Measurements from ENCODE around the gene TBCD. TPM values are rescaled to one million over a fixed set of nuclear protein-coding genes. Genes with fewer than 3 reads are reported as not detected.
A peak's percentile ranks its signal among the peaks of the same experiment; 100 is the strongest.

Gene TBCD
- 39.5 and 80.3 TPM in 2 replicates for total RNA-seq (ENCODE audit: low replicate concordance)

- no peak for TF ChIP-seq CTCF (IDR thresholded peaks at IDR 0.05; ENCODE audit: insufficient read depth, low read length)
- peak within 1 kb of the TSS; percentile 89 for H3K4me3 ChIP-seq (ENCODE audit: low read depth, low read length)
- DNase-seq (ENCODE audit: low read depth): peak; percentile 91
Observed at GRCh38 chr17:82751571-82752370, at the start of gene TBCD. TSS of gene TBCD (plus strand) at chr17:82752065. CDS start at chr17:82752194, 129 bp downstream.

GRCh38 chr17:82702231-82702927 is 49.5 kb upstream of the TBCD start:
- H3K4me3 ChIP-seq (ENCODE audit: low read depth, low read length): no peak overlapping the region
- no peak for DNase-seq (ENCODE audit: low read depth)
- TF ChIP-seq CTCF (IDR thresholded peaks at IDR 0.05; ENCODE audit: insufficient read depth, low read length): no peak

- H3K4me3 ChIP-seq (ENCODE audit: low read depth, low read length): no peak overlapping the region
- no peak for TF ChIP-seq CTCF (IDR thresholded peaks at IDR 0.05; ENCODE audit: insufficient read depth, low read length)
- DNase-seq (ENCODE audit: low read depth): no peak
Observed at GRCh38 chr17:82703036-82703745, 48.7 kb upstream of the TBCD start.

- TF ChIP-seq CTCF (IDR thresholded peaks at IDR 0.05; ENCODE audit: insufficient read depth, low read length): no peak
- DNase-seq (ENCODE audit: low read depth): no peak
- no peak overlapping the region for H3K4me3 ChIP-seq (ENCODE audit: low read depth, low read length)
Observed at GRCh38 chr17:82703935-82704865, 47.7 kb upstream of the TBCD start.

- DNase-seq (ENCODE audit: low read depth): no peak
- H3K4me3 ChIP-seq (ENCODE audit: low read depth, low read length): no peak overlapping the region
- no peak for TF ChIP-seq CTCF (IDR thresholded peaks at IDR 0.05; ENCODE audit: insufficient read depth, low read length)
Observed at GRCh38 chr17:82704886-82705285, 47.0 kb upstream of the TBCD start.

- no peak for DNase-seq (ENCODE audit: low read depth)
- no peak overlapping the region for H3K4me3 ChIP-seq (ENCODE audit: low read depth, low read length)
- no peak for TF ChIP-seq CTCF (IDR thresholded peaks at IDR 0.05; ENCODE audit: insufficient read depth, low read length)
Observed at GRCh38 chr17:82705756-82706155, 46.1 kb upstream of the TBCD start.
